HG03469 (cell line): Measurements from ENCODE around the gene SNX2.
"Not testable (repeated sequence)": the region's sequence is repeated elsewhere in the genome, so short reads cannot be mapped to it uniquely, and the experiment has no call there.

ENCODE experiments used
- ATAC-seq: cut with Tn5 transposase; IDR thresholded peaks from one replicate; pipeline ENCODE4 v1.9.1; 2021; ENCODE audit warnings: mild to moderate bottlenecking, moderate library complexity, moderate number of reproducible peaks; ENCODE audit not compliant: unreplicated experiment

SNX2 gene

DNA sequence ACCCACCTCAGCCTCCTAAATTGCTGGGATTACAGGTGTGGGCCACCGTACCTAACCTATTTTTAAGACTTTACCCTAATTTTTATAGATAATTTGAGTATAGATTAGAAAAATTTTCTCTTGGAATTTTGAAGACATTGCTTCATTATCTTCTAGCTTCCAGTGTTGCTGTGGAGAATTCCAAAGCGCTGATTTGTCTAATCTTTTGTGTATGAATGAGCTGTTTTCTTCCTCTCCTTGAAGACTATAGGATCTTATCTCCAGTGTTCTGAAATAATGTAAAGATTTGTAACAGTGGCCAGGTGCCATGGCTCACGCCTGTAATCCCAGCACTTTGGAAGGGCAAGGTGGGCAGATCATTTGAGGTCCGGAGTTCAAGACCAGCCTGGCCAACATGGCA, 64.9 kb downstream of the SNX2 start:
- no peak for ATAC-seq

DNA sequence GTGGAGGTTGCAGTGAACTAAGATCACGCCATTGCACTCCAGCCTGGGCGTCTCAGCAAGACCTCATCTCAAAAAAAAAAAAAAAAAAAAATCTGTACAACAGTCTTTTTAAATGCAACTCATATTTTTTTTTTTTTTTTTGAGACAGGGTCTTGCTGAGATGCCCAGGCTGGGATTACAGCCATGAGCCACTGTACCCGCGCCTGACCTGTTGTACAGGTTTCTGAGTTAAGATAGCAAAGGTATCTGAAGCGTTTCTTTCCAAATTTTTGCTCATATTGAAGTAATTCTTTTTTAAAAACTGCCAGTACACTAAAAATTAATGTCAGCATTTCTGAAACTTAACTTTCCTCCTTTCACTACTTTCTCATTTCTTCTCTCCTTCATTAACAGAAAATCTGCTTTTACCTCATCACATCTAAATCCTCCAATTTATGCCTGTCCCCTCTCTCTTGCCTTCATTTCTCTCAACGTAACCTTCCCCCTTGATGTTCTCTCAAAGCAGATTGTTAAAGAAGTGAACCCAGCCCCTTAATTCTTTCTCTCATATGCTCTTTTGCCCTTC, 67.2 kb downstream of the SNX2 start:
- no peak for ATAC-seq

DNA sequence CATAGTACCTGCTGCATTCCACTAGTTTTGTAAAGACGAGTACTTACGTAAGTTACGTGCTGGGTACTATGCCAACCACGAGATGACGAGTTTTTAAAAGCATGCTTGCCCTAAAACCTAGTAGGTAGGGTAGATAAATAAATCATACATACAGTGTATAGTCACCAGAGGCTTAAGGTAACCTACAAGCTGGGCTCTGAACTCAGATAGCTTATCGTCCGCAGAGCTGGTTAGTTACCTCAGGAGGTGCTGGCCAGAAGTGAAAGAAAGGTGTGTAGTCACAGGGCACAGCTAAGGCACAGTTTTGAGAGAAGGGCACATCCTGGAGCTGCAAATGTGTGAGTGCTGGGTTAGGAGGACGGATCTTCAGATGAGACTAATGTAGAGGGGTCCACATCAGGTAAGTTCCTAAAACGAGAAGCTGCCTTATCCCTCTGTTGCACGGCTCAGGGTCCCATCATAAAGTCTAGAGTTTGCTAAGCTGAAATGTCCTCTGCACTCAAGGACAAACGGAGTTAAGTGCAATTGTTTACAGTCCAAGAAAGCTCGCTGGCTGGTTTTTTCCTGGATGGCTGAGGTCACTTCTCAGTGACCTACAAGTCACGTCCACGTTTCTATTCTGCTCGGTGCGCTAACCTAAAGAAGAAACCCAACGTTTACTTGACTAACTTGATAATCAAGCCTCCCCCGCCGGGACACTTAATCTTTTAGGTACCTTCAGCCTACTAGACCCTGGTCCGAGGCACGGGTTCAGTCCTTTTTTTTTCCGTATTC, 69.4 kb downstream of the SNX2 start:
- no peak for ATAC-seq

DNA sequence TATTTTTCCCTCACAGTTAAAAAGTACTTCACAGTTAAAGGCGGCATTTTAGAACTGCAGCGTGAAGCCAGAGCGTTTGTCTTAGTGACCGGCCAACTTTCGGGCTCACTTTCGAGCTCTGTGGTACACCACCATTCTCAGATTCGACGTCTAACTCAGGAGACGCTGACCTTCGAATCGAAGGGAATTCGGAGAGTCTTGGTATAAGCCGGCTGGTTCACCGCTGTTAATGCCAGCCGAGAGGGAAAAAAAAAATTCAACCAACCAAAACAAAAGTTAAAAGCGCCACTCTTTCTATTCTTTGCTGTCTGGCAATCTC, 70.0 kb downstream of the SNX2 start:
- ATAC-seq, result peak; percentile 13

DNA sequence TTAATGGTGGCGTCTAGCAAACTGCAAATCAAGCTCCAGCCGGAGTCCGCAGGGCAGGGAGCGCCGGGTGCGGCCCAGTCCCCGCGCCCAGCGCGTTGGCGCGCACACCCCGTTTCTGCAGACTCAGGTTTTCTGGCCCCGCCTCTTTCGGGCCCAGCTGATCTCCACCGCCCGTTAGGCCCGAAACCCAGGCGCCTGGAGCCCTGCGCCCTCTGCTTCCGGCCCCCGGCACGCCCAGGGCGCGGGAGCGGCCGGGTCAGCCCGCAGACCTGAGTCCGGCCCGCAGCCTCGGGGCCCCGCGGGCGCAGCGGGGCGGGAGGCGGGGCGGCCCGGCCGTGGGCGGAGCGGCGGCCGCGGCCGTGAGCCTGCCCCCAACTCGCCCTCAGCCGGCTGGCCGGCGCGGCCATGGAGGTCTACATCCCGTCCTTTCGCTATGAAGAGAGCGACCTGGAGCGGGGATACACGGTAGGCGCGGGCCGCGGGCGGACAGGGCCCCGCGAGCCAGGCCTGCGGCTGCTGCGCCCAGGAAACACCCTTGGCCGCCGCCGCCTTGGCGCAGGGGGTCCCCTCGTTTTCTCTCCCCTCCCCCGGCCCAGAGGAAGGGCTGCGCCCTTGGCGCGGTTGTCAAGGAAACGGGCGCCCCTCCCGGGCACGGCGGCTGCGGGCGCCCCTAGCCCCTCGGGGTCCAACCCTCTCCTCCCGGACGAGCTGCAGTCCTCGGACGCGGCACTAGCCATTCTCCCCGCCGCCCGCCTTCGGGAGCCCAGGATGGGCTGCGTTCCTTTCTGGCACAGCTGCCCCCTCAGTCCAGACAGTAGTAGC, 70.6 kb downstream of the SNX2 start, which contains the start of gene SNX24:
TSS of gene SNX24 (plus strand) at position 385 of the 822 bp plus-strand sequence. CDS start at position 406, 21 bp downstream.
- peak; percentile 74 for ATAC-seq

GRCh38 chr5:122846051-122846550, 71.2 kb downstream of the SNX2 start:
- ATAC-seq, result no peak

GRCh38 chr5:122847687-122848081, 72.8 kb downstream of the SNX2 start:
- ATAC-seq, result no peak

GRCh38 chr5:122849771-122850170, 74.9 kb downstream of the SNX2 start:
- no peak for ATAC-seq

DNA sequence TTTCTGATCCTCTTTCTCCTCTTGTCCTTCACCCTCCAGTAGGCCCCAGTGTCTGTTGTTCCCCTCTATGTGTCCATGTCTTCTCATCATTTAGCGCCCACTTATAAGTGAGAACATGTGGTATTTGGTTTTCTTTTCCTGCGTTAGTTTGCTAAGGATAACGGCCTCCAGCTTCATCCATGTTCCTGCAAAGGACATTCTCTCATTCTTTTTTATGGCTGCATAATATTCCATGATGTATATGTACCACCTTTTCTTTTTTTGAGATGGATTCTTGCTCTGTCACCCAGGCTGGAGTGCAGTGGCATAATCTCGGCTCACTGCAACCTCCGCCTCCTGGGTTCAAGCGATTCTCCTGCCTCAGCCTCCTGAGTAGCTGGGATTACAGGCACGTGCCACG, 82.7 kb downstream of the SNX2 start:
- not testable (repeated sequence) for ATAC-seq

- ATAC-seq, result no peak
Observed at GRCh38 chr5:122858451-122858850, 83.6 kb downstream of the SNX2 start.

DNA sequence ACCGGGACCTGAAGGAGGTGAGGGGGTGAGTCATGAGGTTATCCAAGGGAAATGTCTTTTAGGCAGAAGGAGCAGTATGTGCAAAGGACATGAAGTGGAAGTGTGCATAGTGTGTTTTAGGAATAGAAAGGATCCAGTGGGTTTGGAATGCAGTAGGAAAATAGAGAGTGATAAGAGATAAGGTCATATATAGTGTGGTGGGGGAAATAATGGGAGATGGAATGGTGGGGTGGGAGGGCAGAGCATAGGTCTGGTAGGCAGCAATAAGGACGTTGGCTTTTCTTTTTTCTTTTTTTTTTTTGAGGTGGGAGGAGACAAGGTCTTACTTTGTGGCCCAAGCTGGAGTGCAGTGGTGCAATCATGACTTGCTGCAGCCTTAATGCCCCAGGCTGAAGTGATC, 88.4 kb downstream of the SNX2 start:
- ATAC-seq, result no peak

DNA sequence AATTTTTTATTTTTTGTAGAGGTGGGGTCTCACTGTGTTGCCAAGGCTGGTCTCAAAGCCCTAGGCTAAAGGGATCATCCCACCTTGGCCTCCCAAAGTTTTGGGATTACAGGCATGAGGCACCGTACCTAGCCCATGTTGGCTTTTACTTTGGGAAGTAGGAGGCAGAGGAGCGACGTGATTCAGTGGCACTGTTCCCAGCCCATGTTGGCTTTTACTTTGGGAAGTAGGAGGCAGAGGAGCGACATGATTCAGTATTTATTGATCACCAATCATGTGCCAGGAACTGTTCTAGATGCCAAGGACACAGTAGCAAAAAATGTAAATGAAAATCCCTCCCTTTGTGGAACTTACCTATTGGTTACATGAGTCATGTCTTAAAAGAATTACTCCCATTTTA, 88.8 kb downstream of the SNX2 start:
- no peak for ATAC-seq

GRCh38 chr5:122864400-122864799, 89.5 kb downstream of the SNX2 start:
- no peak for ATAC-seq

DNA sequence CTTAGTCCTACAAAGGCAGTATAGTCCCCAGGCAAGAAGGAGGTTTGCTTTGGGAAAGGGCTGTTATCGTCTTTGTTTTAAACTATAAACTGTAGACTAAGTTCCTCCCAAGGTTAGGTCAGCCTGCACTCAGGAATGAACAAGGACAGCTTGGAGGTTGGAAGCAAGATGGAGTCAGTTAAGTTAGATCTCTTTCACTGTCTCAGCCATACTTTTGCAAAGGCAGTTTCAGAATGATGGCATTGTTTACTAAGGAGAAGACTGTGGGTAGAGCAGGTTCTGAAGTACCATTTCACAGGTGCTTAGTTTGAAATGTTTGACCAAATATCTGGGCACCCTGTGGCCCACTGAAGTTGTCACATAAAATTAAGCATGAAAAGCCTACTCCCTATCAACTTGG, 90.0 kb downstream of the SNX2 start:
- no peak for ATAC-seq

DNA sequence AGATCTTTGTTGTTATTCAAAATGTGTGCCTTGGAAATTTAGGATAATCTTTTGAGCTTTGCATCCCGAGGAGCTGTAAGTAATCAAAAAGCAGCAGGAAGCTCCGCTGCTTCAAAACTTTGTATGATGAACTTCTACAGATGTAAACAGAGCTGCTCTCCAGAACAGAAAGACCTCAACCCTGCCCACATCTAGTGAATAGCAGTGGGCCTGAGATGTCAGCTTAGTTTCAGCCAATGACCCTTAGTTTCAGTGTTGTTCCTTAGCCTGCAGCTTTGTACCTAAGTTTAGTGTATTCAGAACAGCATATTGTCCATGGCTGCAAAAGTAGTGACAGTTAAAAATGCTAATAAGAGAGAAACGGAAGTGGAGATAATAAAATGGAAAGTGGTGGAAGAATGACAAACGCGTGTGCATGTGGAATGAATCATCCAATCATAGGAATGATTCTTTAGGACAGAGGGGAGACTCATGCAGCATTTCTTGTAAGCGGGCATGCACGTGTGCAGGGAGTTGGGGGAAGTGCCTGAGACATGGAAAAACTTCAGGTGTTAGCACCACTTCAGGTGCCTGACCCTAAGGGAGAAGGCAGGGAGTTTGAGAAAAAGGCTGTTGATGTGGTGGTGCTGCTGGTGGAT, 95.5 kb downstream of the SNX2 start:
- ATAC-seq, result no peak

GRCh38 chr5:122871661-122872060, 96.8 kb downstream of the SNX2 start:
- no peak for ATAC-seq

DNA sequence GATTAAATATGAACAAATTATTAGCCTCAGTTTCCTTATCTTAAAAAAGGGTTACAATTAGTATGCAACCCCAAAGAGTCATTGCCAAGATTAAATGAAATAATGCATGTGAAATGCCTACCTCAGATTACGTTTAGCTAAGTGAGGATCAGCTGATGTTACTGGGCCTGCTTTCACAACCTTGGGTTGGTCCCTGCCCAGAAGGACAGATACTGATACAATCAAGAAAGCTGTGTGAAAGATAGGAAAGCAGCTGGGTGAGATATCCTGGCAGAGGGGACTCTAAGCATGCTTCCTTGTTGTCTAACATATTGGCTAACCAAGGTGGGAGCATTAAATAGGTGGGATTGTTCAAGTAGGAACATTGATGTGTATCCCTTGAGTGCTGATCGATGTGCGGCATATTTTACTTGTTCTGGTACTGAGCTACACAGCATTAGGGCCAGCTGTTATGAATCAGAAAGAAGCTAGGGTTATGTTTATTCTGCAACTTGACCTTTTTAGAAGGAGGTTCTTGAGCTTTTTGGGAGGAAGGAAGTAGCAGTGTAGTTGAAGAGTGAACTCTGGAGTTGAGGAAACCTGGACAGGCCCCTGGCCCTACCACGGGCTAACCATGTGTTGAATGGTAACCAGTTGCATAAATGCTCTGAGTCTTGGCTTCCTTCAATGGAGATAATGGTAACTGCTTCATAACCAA, 99.4 kb downstream of the SNX2 start:
- ATAC-seq, result no peak

GRCh38 chr5:122877518-122877917, 102.6 kb downstream of the SNX2 start:
- ATAC-seq, result peak; percentile 74

GRCh38 chr5:122879076-122879475, 104.2 kb downstream of the SNX2 start:
- no peak for ATAC-seq
